ENCODE measurements around the gene PPM1H. TPM values are rescaled to one million over a fixed set of nuclear protein-coding genes. Genes with fewer than 3 reads are reported as not detected.

PPM1H gene
- total and polyA plus RNA-seq, 2 of the 8 experiments (the other 6 are each of a cell fraction or from before 2014, with no cell fraction given), result 16.4 to 36.1 TPM

GRCh38 chr12:62772416-62772955 is 162.5 kb downstream of the PPM1H start:
- H4K8ac ChIP-seq (ENCODE audit: extremely low read depth, insufficient read depth, low read length), result no peak overlapping the region
- H3K27ac ChIP-seq (ENCODE audit: low read depth, low read length), result no peak overlapping the region
- H2BK12ac ChIP-seq (ENCODE audit: low read depth, low read length), result no peak overlapping the region
- H3K23me2 ChIP-seq (ENCODE audit: low read depth, low read length), result no peaks in the 10 kb centered on the region
- TF ChIP-seq GTF2F1 (IDR thresholded peaks at IDR 0.05; ENCODE audit: borderline replicate concordance, low read depth, low read length) (no peak), CREB1 (IDR thresholded peaks at IDR 0.05) (no peak), POLR2A (IDR thresholded peaks at IDR 0.05; ENCODE audit: control extremely low read depth in 1 of 2, low read depth in 2 of 2, low read length in 2 of 2) (no peak), CEBPB (IDR thresholded peaks at IDR 0.05; ENCODE audit: low read depth, low read length) (no peak), SRF (IDR thresholded peaks at IDR 0.05; ENCODE audit: low read depth, low read length) (no peak), SIX5 (IDR thresholded peaks at IDR 0.05; ENCODE audit: low read depth, low read length) (no peak), E2F6 (IDR thresholded peaks at IDR 0.05) (no peak), SUZ12 (IDR thresholded peaks at IDR 0.05; ENCODE audit: low read length) (no peak), GABPA (IDR thresholded peaks at IDR 0.05; ENCODE audit: borderline replicate concordance, insufficient read depth, low read length) (no peak), MAX (IDR thresholded peaks at IDR 0.05) (no peak), TCF12 (IDR thresholded peaks at IDR 0.05; ENCODE audit: low read depth, low read length) (no peak)
- H3K27me3 ChIP-seq (replicated peaks in 1 of 4; ENCODE audit: control insufficient read depth in 3 of 4, extremely low read depth in 1 of 4, insufficient read depth in 3 of 4, low read length in 3 of 4), result no peaks in the 10 kb centered on the region
- H2AFZ ChIP-seq (ENCODE audit: low read length), result no peak overlapping the region
- no peak overlapping the region for H3K4me3 ChIP-seq (ENCODE audit: extremely low read depth in 1 of 4, insufficient read depth in 2 of 4, low read depth in 3 of 4, low read length in 4 of 4)
- H3K4me1 ChIP-seq (replicated peaks in 1 of 4; ENCODE audit: control insufficient read depth in 3 of 4, insufficient read depth in 4 of 4, low read length in 3 of 4), result peaks cover 5 to 14% (median 11%) of the 10 kb centered on the region in 4 experiments; a peak in 6 of 7 replicates
- H3K79me1 ChIP-seq (ENCODE audit: low read depth, low read length), result no peaks in the 10 kb centered on the region
- no peak overlapping the region for H2BK120ac ChIP-seq (replicated peaks; ENCODE audit: low read depth, low read length)
- no peaks in the 10 kb centered on the region for H3K9me3 ChIP-seq (ENCODE audit: insufficient read depth in 2 of 2, low read depth in 1 of 2, low read length in 1 of 2)
- no peak overlapping the region for H2BK5ac ChIP-seq (ENCODE audit: low read depth, low read length)
- no peak overlapping the region for H3K4ac ChIP-seq (replicated peaks; ENCODE audit: insufficient read length, low read depth, low read length)
- DNase-seq (ENCODE audit: low read depth in 1 of 2, low spot score in 2 of 2), result no peak
- H3K18ac ChIP-seq (ENCODE audit: extremely low read depth, low read length), result no peak overlapping the region
- H3K79me2 ChIP-seq (ENCODE audit: control insufficient read depth in 1 of 2, insufficient read depth in 2 of 2, low read length in 2 of 2), result no peaks in the 10 kb centered on the region
- H2BK20ac ChIP-seq (ENCODE audit: low read length), result no peak overlapping the region
- H4K91ac ChIP-seq (replicated peaks; ENCODE audit: insufficient read length, low read length), result no peak overlapping the region
- H4K5ac ChIP-seq (ENCODE audit: insufficient read length, low read depth, low read length), result no peak overlapping the region
- no peak overlapping the region for H3K4me2 ChIP-seq (ENCODE audit: insufficient read depth in 1 of 2, low read depth in 2 of 2, low read length in 2 of 2)
- H2AK5ac ChIP-seq (ENCODE audit: low read depth, low read length), result no peak overlapping the region
- no peaks in the 10 kb centered on the region for H3K36me3 ChIP-seq (ENCODE audit: control insufficient read depth in 2 of 4, insufficient read depth in 4 of 4, low read length in 3 of 4)
- POLR2A ChIA-PET (ENCODE audit: partially characterized antibody), result no interaction called here
- 95% methylated on average over 4 of the region's 4 CpGs; no CpG with 5 or more reads in 1 of the 2 experiments for whole genome bisulfite sequencing, 2 experiments (ENCODE audit: extremely low coverage in 1 of 2, insufficient coverage in 1 of 2, insufficient read length in 1 of 2, insufficient replicate concordance in 2 of 2, low coverage in 1 of 2, low lambda C conversion rate in 2 of 2, missing lambda C conversion rate in 1 of 2)
- H3K23ac ChIP-seq (ENCODE audit: insufficient read length), result no peak overlapping the region
- no peak overlapping the region for H3K56ac ChIP-seq (replicated peaks; ENCODE audit: insufficient read length, low read depth, low read length)
- H3K14ac ChIP-seq (ENCODE audit: insufficient read length), result no peak overlapping the region
- CTCF ChIA-PET (ENCODE audit: partially characterized antibody), result interaction anchor here (1.2 to 1.5 kb wide), 4 partner anchors 19 to 30 kb away, joined by 3 to 7 read pairs (median 4); no protein-coding TSS in a partner anchor
- peaks cover 0 to 2% of the 10 kb centered on the region in 2 experiments for H4K20me1 ChIP-seq (replicated peaks in 1 of 2; ENCODE audit: control insufficient read depth in 1 of 2, insufficient read depth in 2 of 2, low read length in 2 of 2)
- no peak overlapping the region for H2BK15ac ChIP-seq (ENCODE audit: low read length)
- FAIRE-seq, result no peak
- no peak overlapping the region for H3K9ac ChIP-seq (replicated peaks in 1 of 4; ENCODE audit: extremely low read depth in 1 of 4, low read depth in 3 of 4, low read length in 3 of 4)
